ENCODE measurements around the gene TCERG1L. TPM values are rescaled to one million over a fixed set of nuclear protein-coding genes. Genes with fewer than 3 reads are reported as not detected.
"Not testable (repeated sequence)": the region's sequence is repeated elsewhere in the genome, so short reads cannot be mapped to it uniquely, and the experiment has no call there.

Gene TCERG1L
- total and polyA plus RNA-seq, 8 donors = 0.18 TPM; not detected in 7

DNA sequence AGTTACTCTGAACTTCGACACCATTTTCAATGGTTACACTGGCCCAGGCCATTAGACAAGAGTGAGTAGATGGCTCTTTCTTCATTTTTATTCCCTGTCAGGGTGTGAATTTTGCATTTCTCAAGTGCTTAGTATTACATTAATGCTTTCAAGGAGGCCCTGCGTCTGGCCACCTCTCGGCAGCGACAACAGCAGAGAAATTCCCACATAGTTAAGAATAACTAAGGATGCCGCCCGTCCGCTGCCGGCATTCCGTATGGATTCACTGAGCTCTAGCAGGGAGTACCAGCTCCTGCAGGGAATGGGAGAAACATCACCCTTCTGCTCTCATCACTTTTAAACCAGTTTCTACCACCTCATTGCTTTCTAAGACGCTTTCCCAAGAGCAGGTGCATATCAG, 153.6 kb downstream of the TCERG1L start:
- no peak for TF ChIP-seq POLR2A (IDR thresholded peaks at IDR 0.05)
- no peak for TF ChIP-seq CTCF (IDR thresholded peaks at IDR 0.05)
- peaks cover 0 to 35% (median 0%) of the 10 kb centered on the region in 3 donors for H3K27me3 ChIP-seq
- no peak for DNase-seq
- H3K4me3 ChIP-seq = no peak overlapping the region
- H3K27ac ChIP-seq = no peak overlapping the region
- intact Hi-C loops (cut with DNase I; ENCODE audit: low total_unique reads) = no loop called here
- H3K9me3 ChIP-seq = peaks cover 0 to 9% (median 3%) of the 10 kb centered on the region in 4 donors
- no peaks in the 10 kb centered on the region for H3K36me3 ChIP-seq
- WGBS, 5 donors = 87 to 94% (median 93%) methylated on average over 10 of the region's 10 CpGs
- peaks cover 0 to under 1% (median 0%) of the 10 kb centered on the region in 4 donors for H3K4me1 ChIP-seq

DNA sequence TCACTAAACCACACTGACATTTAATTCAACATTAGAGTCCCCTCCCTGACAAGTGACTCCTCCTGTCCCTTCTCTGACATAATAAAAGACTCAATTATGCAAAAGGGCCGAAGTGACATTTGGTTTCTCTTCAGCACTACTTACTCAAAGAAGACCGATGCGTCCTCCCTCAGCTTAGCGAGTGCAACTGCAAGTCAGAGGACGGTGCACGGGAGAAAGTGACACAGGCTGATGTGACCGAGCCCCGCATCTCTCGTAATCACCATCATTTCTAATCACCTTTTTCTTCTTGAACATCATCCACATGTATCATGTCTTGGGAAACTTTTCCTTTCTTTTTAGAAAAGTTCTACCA, 155.7 kb downstream of the TCERG1L start:
- peaks cover 0 to 36% (median 0%) of the 10 kb centered on the region in 3 donors for H3K27me3 ChIP-seq
- no peaks in the 10 kb centered on the region for H3K36me3 ChIP-seq
- WGBS, 5 donors = 58 to 74% (median 65%) methylated on average over 9 of the region's 9 CpGs
- intact Hi-C loops (cut with DNase I; ENCODE audit: low total_unique reads) = no loop called here
- DNase-seq = no peak
- no peaks in the 10 kb centered on the region for H3K4me1 ChIP-seq
- no peak overlapping the region for H3K4me3 ChIP-seq
- no peak for TF ChIP-seq POLR2A (IDR thresholded peaks at IDR 0.05)
- TF ChIP-seq POLR2AphosphoS5 (IDR thresholded peaks at IDR 0.05) = no peak
- no peak for TF ChIP-seq CTCF (IDR thresholded peaks at IDR 0.05)
- no peak for TF ChIP-seq EP300 (IDR thresholded peaks at IDR 0.05)
- peaks cover 0 to 25% (median 20%) of the 10 kb centered on the region in 4 donors for H3K9me3 ChIP-seq
- no peak overlapping the region for H3K27ac ChIP-seq

GRCh38 chr10:131155218-131155875, 156.2 kb downstream of the TCERG1L start:
- H3K4me3 ChIP-seq = no peak overlapping the region
- H3K27ac ChIP-seq = no peak overlapping the region
- WGBS, 5 donors = 57 to 67% (median 62%) methylated on average over 12 to 18 of the region's 18 CpGs
- no peak for TF ChIP-seq POLR2A (IDR thresholded peaks at IDR 0.05)
- no peak for TF ChIP-seq EP300 (IDR thresholded peaks at IDR 0.05)
- no peak for TF ChIP-seq POLR2AphosphoS5 (IDR thresholded peaks at IDR 0.05)
- no peak for TF ChIP-seq CTCF (IDR thresholded peaks at IDR 0.05)
- intact Hi-C loops (cut with DNase I; ENCODE audit: low total_unique reads) = no loop called here
- no peaks in the 10 kb centered on the region for H3K4me1 ChIP-seq
- no peaks in the 10 kb centered on the region for H3K36me3 ChIP-seq
- DNase-seq = no peak
- H3K9me3 ChIP-seq = peaks cover 0 to 25% (median 20%) of the 10 kb centered on the region in 4 donors
- peaks cover 0 to 31% (median 0%) of the 10 kb centered on the region in 3 donors for H3K27me3 ChIP-seq

DNA sequence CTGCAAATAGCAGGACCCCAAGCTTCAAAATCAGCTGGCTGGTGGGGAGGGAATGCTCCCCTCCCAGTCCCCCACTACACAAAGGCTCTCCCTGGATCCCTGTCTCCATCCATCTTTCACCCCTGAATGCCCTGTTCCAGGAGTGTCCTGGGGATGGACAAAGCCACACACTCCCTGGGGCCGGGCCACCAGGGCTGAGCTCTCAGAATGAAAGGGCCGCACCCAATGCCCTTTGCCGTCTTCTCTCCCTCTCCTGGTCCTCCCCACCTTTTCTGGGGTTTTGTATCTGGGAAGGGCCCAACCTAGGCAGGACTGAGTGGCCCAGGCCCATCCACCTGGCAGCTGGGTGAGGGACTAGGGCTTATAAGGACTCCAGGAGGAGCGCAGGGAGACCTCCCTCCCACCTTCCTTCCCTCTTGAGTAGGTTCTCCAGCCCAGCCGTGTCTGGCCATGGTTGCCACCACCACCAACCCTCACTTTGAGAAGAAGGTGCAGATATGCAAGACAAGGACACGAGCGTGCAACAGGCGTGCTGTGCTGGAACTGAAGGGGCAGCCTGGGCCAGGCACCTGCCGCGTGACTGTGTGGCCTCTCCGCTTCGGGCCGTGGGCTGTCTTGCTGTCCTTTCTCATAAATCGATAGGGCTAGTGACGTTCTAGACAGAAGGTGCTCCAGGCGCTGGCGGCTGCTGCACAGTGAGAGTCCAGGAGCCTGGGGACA, 157.1 kb downstream of the TCERG1L start:
- H3K4me3 ChIP-seq = no peak overlapping the region
- no peaks in the 10 kb centered on the region for H3K36me3 ChIP-seq
- peaks cover 0 to 23% (median 0%) of the 10 kb centered on the region in 3 donors for H3K27me3 ChIP-seq
- no peak overlapping the region for H3K27ac ChIP-seq
- peaks cover 0 to 25% (median 20%) of the 10 kb centered on the region in 4 donors for H3K9me3 ChIP-seq
- no peak for DNase-seq
- H3K4me1 ChIP-seq = no peaks in the 10 kb centered on the region
- TF ChIP-seq EP300 (IDR thresholded peaks at IDR 0.05) (no peak), POLR2A (IDR thresholded peaks at IDR 0.05) (no peak), CTCF (IDR thresholded peaks at IDR 0.05) (no peak), POLR2AphosphoS5 (IDR thresholded peaks at IDR 0.05) (no peak)
- WGBS, 5 donors = 80 to 89% (median 83%) methylated on average over 17 of the region's 17 CpGs
- intact Hi-C loops (cut with DNase I; ENCODE audit: low total_unique reads) = no loop called here

- H3K9me3 ChIP-seq = peaks cover 0 to 25% (median 20%) of the 10 kb centered on the region in 4 donors
- H3K4me1 ChIP-seq; intact Hi-C loops (cut with DNase I; ENCODE audit: low total_unique reads); H3K4me3 ChIP-seq; H3K27ac ChIP-seq; H3K36me3 ChIP-seq; DNase-seq: not testable (repeated sequence)
- H3K27me3 ChIP-seq = peaks cover 0 to 19% (median 0%) of the 10 kb centered on the region in 3 donors
Observed at GRCh38 chr10:131152456-131152855, 159.1 kb downstream of the TCERG1L start.

All from stomach (tissue), 9 donors.